CD4-positive, alpha-beta T cell treated with Interleukin-6 at 100 ng/mL for 8 hours (primary cell): ENCODE data around the gene TMEM255B.

ENCODE experiments used
- DNase-seq: peaks from one replicate; pipeline ENCODE4 v3.0.0-alpha.2; 2020; ENCODE audit warnings: mixed read lengths, low spot score

TMEM255B gene

GRCh38 chr13:113768018-113768905 lies 9.2 kb downstream of the TMEM255B start:
- no peak for DNase-seq

- DNase-seq, result no peak
These were observed 10.1 kb downstream of the TMEM255B start for GRCh38 chr13:113769106-113769505.

DNA sequence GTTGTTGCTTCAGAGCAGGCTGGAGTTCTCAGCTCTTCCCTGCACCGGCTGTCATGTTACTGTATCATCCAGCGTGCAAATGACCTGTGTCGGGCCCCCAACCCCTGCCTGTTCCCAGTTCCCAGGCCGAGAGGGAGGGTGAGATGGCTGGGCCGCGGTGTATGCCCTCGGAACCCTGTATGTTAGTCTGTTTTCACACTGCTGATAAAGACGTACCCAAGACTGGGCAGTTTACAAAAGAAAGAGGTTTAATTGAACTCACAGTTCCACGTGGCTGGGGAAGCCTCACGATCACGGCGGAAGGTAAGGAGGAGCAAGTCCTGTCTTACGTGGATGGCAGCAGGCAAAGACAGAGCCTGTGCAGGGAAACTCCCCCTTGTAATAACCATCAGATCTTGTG lies 10.9 kb downstream of the TMEM255B start:
- no peak for DNase-seq

DNA sequence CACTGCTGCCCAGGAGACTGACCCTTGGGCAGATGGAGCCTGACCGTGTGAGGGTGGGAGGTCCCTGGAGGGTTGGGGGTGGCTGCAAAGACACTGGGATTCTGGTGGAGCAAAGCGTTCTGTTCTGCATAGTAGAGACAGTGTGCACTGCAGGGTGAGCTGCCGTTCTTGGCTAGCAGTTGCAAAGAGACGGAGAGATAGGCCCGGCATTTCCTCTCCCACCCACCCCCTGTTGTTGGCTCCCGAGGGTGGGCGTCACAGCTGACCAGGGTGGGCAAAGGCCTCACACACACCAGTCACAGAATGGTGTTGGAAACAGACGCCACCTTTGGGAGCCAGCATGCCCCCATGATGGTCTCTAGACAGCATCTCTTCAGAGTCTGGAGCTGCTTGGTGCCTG lies 11.4 kb downstream of the TMEM255B start:
- DNase-seq, result no peak

DNA sequence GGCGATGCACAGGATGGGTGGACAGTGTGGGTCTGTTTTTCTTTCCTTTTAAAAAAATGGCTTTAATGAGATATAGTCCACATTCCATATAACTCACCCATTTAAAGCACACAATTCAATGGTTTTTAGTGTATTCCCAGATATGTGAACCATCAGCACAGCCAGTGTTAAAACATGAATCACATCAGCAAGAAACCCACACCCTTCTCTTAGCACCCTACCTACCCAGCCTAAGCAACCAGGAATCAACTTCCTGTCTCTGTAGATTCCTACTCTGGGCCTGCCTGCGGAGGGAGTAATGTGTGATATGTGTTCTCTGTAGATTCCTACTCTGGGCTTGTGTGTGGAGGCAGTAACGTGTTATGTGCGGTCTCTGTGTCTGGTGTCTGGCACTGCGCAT lies 11.9 kb downstream of the TMEM255B start:
- DNase-seq, result no peak

GRCh38 chr13:113771709-113772331 lies 12.8 kb downstream of the TMEM255B start:
- DNase-seq, result no peak

GRCh38 chr13:113774177-113775107 lies 15.4 kb downstream of the TMEM255B start:
- no peak for DNase-seq

DNA sequence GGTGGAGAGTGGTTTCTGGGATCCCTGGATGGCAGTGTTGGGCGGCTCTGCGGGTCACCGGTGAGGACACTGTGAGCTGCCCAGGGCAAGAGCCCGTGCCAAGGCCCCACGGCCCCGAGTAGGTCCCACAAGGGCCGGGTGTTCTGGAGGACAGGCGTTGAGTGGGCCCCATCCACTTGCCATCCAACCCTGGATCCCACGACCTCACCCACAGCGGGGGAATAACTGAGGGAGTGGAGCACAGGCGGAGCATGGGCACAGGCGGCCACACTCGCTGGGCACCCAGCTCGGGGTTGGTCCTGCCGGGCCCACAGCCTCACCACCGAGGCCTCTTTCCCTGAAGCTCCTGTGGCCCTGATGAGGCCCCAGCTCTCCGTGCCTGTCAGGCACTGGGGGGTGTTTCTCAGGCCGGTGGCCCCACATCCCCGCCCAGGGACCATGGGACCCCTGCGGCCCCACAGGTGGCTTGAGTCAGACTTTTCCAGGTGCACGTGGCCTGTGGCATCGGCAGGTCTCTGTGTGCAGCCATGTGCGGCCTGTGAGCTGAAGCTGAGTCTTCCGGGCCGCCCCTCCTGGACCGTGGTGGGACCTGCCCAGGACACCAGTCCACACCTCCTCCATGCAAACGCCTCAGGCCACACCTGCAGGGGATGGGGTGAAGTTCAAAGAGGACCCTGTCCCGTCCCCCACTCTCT lies 16.6 kb downstream of the TMEM255B start:
- DNase-seq, result no peak

DNA sequence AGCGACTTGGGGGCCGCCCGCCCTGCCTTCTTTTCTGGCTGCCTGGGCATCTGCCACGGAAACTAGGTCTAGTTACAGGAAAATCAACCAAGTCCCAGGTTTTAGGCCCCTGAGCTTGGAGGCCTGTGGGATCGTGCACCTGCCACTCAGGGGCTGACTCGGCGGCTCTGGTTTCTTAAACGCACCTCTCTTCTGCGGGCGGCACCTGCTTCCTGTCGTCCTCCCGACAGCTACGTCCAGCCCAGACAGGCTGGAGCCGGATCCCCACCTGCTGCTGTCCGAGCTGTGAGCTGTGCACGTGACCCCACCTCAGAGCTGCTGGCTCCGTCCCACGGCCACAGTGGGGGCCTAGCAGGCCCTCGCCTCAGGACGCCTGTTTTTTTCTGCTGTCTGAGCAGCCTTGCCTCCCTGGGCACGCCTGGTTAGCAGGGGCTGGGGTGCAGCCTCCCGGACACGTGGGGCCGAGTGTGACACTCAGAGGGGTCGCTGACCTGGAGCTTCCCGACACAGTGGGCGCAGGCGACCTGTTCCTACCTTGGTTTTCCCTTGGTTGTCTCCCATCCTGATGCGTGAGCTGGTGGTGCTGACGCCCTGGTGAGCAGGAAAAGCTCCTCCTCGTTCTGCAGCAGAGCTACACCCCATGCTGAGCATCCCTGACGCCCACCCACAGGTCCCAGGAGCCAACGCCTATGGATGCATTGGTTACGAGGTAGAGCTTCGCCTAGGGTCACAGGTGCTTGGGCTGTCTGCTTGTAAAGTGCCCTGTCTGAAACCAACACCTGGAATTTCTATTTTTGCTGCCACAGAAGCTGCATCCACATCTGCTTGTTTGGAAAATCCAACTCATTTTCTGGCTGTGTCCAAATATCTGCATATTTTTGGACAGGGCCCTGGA lies 17.5 kb downstream of the TMEM255B start:
- no peak for DNase-seq

DNA sequence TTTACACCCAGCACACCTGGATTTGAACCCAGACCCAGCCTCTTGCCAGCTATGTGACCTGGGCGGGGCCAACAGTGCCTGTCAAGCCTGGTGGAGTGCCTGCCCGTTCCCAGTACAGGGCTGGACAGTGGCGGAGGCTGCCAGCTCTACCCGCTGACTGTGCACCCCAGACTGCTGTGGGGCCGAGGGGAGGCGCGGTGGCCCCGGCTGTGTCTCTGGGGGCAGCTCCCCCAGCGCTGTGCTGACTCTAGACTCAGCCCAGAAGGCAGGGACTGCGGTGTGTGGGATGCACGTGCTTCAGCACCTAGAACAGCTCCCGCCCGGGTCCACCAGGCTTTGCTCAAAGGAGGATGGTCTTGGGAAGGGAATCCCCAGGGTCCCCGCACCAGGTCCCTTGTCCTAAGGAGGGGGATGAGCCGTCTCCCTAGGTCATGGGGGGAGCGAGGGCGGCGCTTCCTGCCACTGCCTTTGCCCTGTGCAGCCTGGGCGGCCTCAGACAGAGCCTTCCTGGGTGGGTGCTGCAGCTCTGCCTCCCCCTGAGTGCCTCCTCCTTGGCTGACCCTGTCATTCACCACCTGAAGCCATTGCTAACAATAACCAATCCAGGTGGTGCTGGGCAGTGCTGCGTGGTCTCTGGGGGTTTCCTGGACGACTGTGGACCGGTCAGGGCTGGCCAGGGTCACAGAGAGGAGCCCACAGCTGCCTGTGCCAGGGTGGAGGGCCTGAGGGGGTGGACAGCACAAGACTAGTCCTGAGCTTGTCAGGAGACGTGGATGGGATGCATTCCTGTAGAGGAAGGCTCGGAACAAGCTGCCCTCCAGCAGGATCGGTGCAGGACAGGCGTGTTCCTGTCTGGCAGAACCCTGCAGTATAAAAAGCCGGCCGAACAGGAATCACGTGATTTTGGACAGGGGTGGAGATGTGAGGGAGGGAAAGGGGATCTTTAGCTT lies 18.6 kb downstream of the TMEM255B start:
- DNase-seq, result no peak

GRCh38 chr13:113781571-113781970 lies 22.5 kb downstream of the TMEM255B start:
- no peak for DNase-seq

DNA sequence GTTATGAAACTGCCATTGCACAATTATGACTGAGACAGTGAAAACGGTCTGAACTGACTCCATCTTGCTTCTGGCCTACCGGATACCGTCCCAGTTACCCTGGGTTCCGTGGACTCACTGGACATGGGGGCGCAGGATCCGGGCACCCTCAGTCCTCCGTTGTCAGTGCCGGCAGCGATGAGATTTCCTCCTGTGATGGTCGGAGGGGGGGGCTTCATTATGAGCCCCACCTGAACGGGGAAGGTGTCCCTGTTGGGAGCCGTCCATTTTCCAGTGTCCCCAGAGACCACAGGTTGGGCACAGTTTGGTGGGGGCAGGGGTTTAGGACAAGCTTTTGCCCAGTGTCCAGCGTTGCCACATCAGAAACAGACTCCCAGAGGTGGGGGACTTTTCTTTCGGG lies 23.4 kb downstream of the TMEM255B start:
- no peak for DNase-seq

- DNase-seq, result no peak
These were observed 24.3 kb downstream of the TMEM255B start for GRCh38 chr13:113783200-113783881.

- DNase-seq, result no peak
These were observed 25.1 kb downstream of the TMEM255B start for GRCh38 chr13:113783966-113784644.

GRCh38 chr13:113784645-113785024 lies 25.6 kb downstream of the TMEM255B start:
- DNase-seq, result no peak

GRCh38 chr13:113785051-113786010 lies 26.3 kb downstream of the TMEM255B start:
- no peak for DNase-seq

DNA sequence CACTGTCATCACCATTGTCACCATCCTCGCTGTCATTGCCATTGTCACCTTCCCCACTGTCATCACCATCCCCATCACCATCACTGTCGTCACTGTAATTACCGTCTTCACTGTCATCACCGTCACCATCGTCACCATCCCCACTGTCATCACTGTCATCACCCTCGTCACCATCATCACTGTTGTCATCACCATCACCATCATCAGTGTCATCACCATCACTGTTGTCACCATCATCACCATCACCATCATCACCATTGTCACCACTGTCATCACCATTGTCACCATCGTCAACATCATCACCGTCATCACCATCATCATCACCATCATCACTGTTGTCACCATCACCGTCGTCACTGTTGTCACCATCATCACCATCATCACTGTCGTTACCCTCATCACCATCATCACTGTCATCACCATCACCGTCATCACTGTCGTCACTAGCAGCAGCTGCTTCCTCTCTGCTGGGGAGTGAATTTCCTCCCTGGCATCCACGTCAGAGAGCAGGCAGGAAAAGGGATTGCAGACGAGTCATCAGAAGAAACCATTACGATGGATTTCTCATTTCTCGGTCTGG lies 27.3 kb downstream of the TMEM255B start:
- no peak for DNase-seq
